Measurements from ENCODE around the gene ABCG1.

GRCh38 chr21:42330380-42331371 is 111.7 kb downstream of the ABCG1 start:
- TF ChIP-seq CTCF (IDR thresholded peaks at IDR 0.05; ENCODE audit: low read length) = no peak
- TF ChIP-seq EZH2 (IDR thresholded peaks at IDR 0.05; ENCODE audit: borderline replicate concordance, low read length) = no peak

All from OCI-LY1 (cell line).